Measurements from ENCODE around the gene MYL12A.

Gene MYL12A

GRCh38 chr18:3283253-3283863 lies 35.8 kb downstream of the MYL12A start:
- DNase-seq (ENCODE audit: low spot score), result no peak

GRCh38 chr18:3283908-3284307 lies 36.3 kb downstream of the MYL12A start:
- no peak for DNase-seq (ENCODE audit: low spot score)

- DNase-seq (ENCODE audit: low spot score), result no peak
These were observed 36.9 kb downstream of the MYL12A start for GRCh38 chr18:3284501-3284900.

- no peak for DNase-seq (ENCODE audit: low spot score)
These were observed 38.6 kb downstream of the MYL12A start for GRCh38 chr18:3286159-3286558.

- no peak for DNase-seq (ENCODE audit: low spot score)
These were observed 45.8 kb downstream of the MYL12A start for GRCh38 chr18:3293196-3293951.

- no peak for DNase-seq (ENCODE audit: low spot score)
These were observed 47.0 kb downstream of the MYL12A start for GRCh38 chr18:3294435-3295080.

- peak; percentile 97 for DNase-seq (ENCODE audit: low spot score)
These were observed 49.7 kb downstream of the MYL12A start for GRCh38 chr18:3297025-3297984.

GRCh38 chr18:3304832-3305231 lies 57.2 kb downstream of the MYL12A start:
- no peak for DNase-seq (ENCODE audit: low spot score)

- DNase-seq (ENCODE audit: low spot score), result peak; percentile 84
These were observed 57.8 kb downstream of the MYL12A start for GRCh38 chr18:3305354-3305762.

Measured in activated CD4-positive, alpha-beta T cell treated with anti-CD3 and anti-CD28 coated beads, Interleukin-2, Interleukin-4, amounts not matched to agents 100 ng/mL and 50 ng/mL, durations not matched to agents 16 hours and 8 hours (primary cell).